Measurements from ENCODE around the gene SIAH3.
"Not testable (repeated sequence)": the region's sequence is repeated elsewhere in the genome, so short reads cannot be mapped to it uniquely, and the experiment has no call there.

SIAH3 gene

DNA sequence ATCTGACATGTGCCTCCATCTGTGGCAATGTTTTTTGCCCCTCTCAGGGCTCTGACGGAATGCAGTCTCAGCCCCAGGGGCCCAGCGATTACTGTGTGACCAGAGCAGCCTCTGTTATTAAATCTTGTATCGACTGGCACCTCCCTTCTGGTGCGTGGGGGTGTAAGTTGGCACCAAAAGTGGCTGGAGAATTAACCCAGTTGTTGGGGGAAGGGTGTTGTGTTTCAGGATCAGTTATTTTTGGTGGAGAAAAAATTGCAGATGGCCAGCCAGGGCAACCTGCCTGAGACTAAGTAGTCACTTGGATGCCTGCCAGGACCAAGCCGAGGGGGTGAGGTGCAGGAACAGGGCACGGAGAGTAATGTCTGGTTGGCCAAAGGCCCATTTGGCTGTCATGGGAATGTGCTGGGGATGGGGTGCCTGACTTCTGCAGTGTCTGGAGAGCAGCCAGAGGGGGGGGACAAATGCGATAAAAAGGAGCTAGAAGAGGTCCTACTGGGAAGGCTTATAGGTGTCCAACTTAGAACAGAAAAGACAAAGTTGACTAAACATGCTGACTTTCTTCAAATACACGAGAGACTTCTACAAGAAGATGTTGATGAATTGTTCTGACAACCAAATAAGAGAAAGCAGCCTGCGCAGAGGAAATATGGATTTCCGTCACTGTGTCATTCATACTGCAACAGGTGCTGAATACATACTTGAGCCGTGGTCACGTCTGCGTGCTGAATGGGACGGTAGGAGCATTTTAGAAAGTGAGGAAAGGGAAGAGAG, 69.8 kb downstream of the SIAH3 start:
- no peak for DNase-seq

DNA sequence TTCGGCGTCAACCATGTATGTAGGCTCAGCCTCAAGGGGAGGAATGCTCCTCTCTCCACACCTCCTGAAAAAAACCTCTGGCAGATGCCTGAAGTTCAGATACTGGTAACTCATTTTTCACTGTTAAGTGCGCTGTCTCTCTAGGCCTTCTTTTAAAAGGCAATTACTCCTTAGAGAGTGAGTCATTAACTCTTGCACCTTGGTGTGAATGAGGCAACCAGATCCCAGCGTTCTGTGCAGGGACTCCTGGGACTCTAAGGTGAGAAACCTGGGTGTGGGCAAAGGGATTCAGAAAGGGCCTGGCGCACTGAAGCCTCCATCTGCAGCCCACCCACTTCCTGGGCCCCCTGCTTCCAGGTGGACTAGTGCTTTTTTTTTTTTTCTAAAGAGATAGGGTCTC, 71.7 kb downstream of the SIAH3 start:
- no peak for DNase-seq

DNA sequence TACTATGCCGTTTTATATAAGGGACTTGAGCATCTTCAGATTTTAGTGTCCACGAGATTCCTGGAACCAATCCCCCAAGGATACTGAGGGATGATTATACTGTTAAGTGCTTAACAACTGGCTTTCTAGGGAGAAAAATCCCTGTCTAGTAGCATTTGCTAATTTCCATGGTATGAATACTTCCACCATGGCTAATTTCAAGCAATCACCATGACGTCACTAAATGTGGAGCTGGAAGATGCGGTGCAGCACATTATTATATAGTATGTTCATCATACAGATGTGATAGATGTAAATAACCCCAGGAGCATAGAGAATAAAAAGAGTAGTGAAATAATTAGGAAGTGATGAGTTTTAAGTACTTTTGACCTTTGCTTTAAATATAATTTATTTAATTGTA, 72.7 kb downstream of the SIAH3 start:
- no peak for DNase-seq

DNA sequence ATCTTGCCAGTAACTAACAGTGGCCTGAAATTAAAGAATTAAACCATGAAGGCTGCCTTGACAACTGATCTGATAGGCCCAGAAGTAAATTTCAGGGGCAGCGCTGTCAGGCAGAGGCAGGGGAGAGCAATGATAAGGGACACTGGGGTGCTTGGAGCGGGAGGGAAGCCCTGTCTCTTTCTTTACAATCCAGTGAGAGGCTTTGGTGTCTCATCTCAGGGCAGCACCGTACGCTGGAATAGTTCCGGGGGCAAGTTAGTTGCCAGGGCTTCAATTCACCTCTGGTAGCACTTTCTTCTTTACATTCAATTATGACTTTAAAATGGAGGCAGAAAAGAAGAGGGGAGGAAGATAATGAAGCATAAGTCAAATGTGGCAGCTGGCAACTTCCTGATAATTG, 74.8 kb downstream of the SIAH3 start:
- DNase-seq = no peak

DNA sequence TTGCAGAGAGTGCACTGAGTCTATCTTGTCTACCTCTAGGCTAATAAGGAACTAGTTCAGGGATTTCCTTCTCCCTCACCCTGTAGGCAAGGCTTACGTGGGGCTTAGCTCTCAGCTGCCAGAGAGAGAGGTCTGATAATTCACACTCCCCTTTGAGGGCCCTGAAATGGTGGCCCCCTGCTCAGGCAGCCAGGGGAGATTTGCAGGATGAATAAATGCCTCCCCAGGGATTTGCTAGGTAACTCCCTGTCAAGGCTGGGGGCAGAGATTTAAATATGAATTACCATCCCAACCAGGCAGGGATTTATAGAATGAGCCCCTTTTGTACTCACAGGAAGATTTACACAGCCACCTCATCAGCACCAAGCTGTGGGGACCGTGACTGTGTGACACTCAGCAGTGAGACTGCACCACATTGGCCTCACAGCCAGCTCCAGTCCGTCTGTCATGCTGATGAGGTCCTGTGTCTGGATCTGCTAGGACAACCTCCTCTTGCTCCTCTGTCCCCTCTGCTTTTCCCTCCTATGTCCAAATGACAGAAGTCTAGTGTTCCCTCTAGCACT, 76.1 kb downstream of the SIAH3 start:
- DNase-seq = no peak

DNA sequence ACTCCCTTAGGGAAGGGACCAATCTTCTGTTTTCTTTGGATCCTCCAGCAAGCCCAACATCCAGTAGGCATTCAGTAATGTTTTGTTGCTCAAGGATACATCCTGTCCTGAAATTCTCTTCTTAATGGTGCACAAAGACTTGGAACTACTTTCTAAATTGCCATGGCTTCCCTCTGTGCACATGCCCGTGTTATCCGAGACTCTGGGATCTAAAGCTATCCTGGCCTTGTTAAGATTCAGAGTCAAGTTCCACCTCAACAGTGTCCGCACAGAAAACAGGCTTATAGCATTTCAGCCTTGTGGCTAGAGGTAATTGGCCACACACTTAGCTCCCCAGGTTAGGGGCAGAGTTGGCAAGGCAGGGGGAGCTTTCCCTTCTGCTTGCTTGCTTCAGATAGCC, 77.6 kb downstream of the SIAH3 start:
- no peak for DNase-seq

DNA sequence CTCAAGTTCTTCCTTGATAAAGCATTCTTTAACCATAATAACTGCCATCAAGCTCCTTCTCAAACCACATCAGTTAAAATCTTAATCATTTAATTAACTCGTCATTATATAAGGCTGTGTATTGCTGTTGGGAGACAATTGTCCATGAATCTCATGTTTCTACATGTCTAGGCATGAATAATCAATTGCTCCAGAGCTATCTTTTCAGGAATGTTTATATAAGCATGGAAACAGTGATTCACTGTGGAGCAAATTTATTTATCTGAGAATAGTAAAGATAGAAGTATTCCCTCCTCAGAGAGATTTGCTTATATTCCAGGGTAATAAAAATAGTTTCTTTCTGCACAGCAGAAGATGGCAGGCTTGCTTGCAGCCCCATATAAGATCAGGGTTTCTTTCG, 78.3 kb downstream of the SIAH3 start:
- no peak for DNase-seq

DNA sequence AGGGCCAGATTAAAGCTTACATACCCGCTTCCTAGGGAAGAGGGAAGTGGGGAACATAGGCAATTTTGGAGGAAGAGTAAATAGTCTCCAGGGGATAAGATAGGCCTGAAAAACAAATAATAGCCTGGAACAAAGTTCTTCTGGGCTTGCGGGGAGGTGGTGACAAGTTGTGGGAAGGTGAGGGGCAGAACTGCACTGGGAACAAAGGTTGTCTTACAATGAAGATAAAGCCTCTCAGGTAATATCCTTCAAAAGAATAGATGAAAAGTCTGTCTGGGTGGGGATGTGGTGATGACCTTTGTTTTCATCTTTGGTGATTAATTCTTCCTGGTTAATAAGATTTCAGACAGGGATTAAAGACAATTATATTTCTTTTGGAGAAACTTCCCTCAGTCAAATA, 80.7 kb downstream of the SIAH3 start:
- DNase-seq = no peak

DNA sequence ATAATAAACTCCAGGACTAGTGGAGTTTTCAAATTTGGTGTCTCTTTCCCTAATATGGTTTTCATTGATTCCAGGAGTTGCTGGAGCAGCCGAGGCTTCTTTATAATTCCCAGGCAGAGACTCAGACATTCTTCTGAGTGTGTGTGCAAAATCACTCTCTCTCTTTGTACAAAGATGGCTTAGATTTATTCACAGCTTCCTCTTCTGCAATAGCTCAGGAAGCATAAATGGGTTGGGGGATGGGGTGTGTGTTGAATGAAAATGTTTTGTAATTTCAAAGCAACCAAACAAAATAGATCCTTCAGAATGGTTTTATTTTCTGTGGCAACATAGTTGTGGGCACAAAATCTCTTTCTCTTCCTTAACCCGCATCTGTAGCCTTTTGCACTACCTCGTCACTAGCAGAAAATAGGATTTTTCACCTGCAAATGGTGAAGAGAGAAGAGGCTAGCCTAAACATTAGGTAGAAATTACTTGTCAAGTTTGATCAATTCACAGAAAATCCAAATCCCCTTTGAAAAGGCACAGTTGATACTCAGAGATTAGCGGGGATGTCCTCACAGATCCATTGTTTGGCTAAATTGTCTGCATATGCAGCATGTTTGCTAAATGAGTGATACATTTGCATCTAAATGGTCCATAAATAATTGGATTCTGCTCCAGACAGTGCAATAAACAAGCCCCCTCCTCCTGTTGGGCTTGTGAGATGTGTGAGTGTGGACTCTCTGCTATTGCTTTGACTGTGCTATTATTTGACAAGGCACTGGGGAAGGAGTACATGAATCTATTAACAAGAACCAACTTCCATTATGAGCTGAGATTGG, 82.7 kb downstream of the SIAH3 start:
- no peak for DNase-seq

DNA sequence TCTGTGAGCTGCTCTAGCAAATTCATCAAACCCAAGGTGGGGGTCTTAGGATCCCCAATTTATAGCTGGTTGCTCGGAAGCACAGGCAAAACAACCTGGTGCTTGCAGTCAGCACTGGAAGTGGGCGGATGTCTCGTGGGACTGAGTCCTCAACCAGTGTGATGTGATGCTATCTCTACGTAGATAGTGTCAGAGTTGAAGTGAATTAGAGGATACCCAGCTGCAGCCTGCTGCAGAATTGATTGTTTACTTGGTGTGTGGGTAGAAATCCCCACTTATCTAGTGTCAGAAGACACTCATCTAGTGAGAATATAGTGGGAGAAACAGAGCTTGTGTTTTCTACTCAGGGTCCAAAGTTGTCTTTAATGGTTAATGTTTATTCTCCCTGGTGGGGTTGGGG, 86.1 kb downstream of the SIAH3 start:
- no peak for DNase-seq

DNA sequence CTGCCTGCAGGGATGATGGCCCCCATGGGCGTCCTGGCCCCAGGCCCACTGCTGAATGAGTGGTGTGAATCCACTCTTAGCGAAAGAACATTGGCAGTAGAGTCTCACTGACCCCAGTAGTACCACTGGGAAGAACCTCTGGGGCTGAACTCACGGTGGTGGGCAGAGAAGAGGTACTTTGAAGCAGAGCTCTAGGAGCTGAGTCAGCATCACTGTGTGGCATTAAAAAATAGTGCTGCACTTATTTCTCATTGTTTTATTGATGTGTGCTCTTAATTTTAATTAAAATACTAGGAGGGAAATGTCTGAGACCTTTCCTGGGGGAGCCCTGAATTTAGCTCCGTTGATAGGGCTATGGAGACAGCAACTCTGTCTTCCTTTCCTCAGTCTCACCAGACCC, 88.1 kb downstream of the SIAH3 start:
- no peak for DNase-seq

DNA sequence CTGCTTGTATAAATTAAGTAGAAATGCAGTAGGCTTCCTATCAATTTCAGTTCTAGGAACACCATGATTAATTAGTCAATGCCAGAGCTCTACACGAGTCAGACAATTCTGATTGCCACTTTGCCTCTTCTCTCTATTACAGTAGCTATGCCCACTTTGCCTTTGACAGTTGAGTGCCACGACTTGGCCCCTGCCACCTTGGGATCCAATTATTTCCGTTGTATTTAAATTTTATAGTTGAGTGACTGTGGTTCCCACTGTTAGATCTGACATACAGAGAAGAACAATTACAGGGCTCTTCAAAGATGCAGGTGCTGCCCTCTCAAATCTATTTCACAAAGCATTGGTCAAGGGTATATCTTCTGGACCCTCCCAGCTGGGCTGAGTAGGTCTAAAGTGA, 94.0 kb downstream of the SIAH3 start:
- not testable (repeated sequence) for DNase-seq

DNA sequence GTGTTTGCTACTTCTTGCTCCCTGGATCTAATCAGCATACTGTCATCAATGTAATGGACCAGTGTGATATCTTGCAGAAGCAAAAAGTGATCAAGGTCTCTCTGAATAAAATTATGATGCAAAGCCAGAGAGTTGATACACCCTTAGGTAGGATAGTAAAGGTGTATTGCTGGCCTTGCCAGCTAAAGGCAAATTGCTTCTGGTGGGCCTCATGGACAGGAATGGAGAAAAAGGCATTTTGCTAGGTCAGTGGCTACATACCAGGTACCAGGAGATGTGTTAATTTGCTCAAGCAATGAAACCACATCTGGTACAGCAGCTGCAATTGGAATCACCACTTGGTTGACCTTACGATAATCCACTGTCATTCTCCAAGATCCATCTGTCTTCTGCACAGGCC, 95.1 kb downstream of the SIAH3 start:
- not testable (repeated sequence) for DNase-seq

DNA sequence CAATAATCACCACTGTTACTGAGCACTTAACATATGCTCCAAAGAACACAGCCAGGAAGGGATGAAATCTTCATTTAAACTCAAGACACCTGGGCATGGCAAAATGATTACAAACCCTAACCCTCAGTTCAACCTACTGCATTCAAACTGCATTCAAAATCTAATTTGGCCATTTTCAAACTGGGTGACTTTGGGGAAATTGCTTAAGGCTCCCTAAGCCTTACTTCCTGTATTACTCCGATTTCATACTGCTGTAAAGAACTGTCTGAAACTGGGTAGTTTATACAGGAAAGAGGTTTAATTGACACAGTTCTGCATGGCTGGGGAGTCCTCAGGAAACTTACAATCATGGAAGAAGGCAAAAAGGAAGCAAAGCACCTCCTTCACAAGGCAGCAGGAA, 99.0 kb downstream of the SIAH3 start:
- DNase-seq = peak; percentile 50

DNA sequence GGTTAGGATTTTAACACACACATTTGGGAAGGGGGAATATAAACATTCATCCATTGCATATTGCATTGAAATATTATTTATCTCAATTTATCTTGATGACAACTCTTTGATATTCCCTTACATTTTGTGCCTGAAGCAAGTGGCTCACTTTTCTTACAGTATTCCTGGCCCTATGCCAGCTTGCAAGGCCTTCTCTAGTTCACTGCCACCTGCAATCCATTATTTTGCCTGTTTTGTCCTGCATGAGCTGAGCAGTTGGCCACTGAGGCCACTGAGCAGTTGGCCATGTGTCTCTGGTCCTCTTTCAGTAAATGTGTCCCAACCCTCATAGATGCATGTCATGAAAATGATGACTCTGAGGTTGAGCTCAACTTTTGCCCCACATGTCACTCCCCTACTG, 99.7 kb downstream of the SIAH3 start:
- DNase-seq = no peak

DNA sequence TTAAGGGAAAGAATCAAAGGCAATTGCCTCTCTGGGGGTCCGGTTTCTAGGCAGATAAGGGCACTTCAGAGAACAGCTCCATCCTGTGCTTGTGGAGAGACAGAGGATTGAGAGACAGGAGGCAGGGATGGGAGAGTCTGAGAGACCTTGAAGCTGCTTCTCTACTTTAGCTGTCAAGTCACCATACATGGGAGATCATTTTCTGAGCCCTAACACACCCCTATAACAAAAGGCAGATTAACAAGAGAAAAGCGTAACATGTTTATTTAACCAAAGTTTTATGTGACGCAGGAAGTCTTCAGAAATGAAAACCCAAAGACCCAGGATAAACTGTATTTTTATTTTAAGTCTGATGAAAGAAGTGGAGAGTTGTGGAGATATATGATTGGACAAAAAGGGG, 101.0 kb downstream of the SIAH3 start:
- no peak for DNase-seq

DNA sequence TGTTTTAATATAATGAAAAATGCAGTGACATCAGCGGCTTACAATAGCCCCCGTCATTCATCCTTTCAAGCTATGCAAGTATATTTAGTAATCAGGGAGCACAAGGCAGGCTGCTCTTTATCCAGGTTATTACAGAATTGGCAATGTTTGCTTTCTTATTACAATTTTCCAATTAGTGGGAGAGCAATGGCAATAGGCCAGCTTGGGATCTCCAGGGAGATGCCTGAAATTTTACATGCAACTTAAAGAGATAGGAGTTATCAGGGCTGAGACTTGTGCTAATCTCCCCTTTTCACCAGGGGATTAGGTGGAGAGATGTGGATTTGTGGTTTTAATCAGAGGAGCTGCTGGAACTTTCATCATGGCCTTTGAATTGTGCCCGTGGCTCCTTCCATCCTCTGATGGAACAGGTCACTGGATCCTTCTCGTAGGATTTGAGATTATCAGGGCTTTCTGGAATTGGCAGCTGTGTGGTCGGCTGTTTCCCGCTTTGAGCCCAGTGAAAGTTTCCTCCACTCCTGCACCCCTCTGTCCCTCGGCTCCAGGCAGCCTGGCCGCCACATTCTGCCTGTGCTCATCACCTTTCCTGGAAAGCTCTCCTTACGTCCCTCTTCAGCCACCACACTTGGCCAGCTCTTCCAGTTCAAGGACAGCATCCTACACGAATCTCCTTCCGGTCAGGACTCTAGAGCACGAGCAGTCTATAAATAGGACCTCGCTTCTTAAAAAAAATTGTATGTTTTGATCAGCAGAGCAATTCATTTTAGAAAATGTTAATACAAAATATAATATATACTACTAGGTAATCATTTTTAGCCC, 102.4 kb downstream of the SIAH3 start:
- no peak for DNase-seq

DNA sequence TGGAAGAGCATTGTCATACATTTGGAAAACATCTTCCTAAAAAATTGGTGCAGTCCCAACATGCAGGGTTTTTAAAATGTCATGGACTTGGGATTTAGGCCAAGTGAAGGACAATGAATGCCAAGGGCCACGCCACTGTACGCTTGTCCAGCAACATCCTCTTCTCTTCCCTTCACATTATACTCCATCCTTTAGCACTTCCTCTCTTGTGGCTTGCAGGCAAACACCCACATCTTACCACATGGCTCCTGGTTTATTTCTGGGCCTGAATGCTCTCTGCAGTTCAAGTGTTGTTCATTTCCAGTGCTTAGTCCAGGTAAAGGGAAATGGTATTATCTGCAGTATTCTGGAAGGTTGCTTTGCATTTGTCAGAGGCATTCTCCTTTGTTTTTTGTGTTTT, 104.5 kb downstream of the SIAH3 start:
- DNase-seq = peak; percentile 58

DNA sequence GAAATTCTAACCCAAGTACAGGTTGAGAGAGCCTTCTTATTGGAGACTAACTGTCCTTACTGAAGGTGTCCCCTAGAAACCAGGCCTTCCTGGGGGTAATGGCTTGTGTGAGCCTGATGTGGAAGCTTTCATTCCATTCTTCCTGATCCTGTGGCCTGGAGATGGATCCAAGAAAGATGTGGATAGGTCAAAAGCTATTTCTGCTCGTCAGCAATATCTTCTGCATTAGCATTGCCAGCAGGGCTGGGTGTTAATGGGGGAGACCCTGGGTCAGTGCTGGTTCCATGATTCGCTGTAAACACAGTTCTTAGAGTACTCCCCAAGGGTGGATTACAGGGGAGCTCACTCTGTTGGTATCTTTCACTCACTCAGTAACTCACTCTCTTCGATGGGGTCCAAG, 106.6 kb downstream of the SIAH3 start:
- no peak for DNase-seq

DNA sequence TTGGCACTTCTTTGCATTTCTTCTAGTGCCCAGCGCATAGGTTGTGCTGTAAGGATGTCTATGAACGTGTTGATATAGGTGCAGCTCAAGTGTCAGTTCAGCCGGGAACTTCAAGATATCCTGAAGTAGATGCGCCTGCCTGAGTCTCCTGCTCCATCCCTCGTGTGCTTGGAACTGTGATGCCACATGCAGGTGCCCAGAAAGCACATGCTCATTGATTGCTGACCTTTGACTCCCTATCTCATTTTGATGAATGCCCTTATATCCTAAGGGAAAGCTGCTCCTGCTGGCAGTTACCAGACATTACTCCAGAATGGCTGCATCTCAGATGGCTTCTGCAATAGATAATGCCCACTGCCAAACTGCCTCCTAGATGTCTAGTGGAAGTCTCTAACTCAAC, 108.6 kb downstream of the SIAH3 start:
- DNase-seq = no peak

DNA sequence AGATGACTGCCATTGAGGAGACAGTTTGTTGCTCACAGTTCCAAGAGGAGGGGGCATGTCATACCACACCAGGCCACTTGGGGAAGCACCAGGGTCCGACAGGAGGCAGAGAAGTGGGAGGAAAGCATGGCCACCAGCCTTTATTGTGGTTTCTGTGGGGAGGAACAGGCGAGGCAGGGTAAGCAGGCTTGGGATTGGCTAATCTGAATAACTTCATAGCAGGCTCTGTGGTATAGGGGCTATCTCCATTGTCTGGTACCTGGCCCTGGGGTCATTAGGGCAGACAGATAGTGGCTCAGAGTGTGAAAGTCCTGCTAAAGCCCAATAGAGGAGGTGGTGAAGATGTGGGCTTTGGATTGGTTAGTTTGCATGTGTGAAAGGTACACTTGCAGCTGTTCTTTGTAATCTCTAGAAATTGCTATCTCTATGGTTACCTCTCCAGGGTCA, 114.0 kb downstream of the SIAH3 start:
- DNase-seq = no peak

DNA sequence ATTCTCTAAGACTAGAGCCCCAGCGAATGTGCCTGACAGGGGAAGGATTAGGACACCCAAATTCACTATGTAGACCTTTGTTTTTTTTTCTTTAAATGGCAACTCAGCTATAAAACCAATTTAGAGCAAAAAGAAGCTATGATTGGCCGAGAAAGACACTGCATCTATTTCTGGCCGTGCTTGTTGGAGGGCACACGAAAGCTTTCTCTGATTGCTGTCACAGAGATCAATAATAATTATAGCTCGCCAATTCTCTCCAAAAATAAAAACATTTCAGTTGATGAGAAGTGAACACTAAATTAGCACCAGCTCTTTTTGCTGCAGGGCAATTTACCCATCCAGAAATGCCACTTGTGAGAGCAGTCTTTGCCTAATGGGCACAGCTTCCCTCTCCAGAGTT, 118.2 kb downstream of the SIAH3 start:
- DNase-seq = no peak

DNA sequence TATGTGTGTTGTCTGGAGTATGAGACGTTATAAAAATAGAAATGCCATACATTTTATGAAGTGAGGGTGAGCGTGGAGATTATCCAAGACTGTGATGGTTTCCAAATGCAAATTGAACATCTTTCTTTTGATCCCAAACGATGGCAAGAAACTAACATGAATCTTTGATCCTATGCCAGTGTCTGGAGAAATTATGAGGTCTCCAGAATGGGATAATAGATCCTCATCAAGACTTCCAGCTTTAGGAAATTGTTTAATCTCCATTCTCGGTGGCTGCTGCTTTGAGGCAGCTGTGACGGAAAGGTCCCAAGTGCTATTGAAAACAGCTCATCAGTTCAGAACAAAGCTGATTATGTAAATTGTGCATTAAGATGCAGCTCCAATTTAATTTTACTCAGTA, 118.6 kb downstream of the SIAH3 start:
- no peak for DNase-seq

Measured in inflammatory macrophage treated with lipopolysaccharide for 4 hours (primary cell).